Transverse colon (tissue), 3 donors: ENCODE results near the gene KLK13.

Source experiments
- EP300 ChIP-seq: sonication (generic); formaldehyde crosslinking; IDR thresholded peaks from one replicate; pipeline ENCODE4 v1.6.1; 2017; ENCODE audit warnings: antibody characterized with exemption, low read depth
- POLR2AphosphoS5 ChIP-seq, 3 donors: sonication (generic); formaldehyde crosslinking; IDR thresholded peaks; one replicate each; pipeline ENCODE4 v1.6.1; 2016; ENCODE audit warnings: antibody characterized with exemption in 3 of 3

DNA sequence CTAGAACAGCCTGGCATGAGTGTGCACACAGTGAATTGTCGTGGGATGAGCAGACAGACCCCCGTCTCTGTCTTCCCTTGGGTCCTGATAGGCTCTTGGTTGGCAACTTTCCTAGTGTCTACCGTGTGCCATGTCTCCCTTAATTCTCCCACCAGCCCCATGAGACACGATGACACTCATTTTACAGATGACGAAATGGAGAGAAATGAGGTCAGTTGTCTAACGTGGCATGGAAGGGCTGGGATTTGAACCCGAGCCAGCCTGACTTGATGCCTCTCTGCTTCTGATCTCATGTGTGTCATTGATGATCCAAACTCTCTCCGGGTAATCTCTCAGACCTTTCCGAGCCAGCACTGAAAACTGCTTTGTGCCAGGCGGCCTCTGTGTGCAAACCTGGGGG is 26.2 kb upstream of the KLK13 start:
- no peak for TF ChIP-seq EP300
- no peak for TF ChIP-seq POLR2AphosphoS5 (IDR thresholded peaks at IDR 0.05)
